PFSK-1 (cell line): ENCODE measurements around the gene NPSR1.

Source experiments
- REST ChIP-seq, 2 experiments: IDR thresholded peaks; 2 replicates each; pipeline versions ENCODE4 v1.6.1 to v1.8.0; 2011 to 2012; ENCODE audit warnings: low read depth in 2 of 2, low read length in 2 of 2, control low read depth in 1 of 2, inconsistent platforms in 1 of 2, mild to moderate bottlenecking in 1 of 2, moderate library complexity in 1 of 2; ENCODE audit not compliant: insufficient read depth in 1 of 2
- SIN3A ChIP-seq: IDR thresholded peaks from 2 replicates; pipeline ENCODE4 v1.6.1; 2012; ENCODE audit warnings: mild to moderate bottlenecking, low read length, moderate library complexity, borderline replicate concordance; ENCODE audit not compliant: insufficient read depth

DNA sequence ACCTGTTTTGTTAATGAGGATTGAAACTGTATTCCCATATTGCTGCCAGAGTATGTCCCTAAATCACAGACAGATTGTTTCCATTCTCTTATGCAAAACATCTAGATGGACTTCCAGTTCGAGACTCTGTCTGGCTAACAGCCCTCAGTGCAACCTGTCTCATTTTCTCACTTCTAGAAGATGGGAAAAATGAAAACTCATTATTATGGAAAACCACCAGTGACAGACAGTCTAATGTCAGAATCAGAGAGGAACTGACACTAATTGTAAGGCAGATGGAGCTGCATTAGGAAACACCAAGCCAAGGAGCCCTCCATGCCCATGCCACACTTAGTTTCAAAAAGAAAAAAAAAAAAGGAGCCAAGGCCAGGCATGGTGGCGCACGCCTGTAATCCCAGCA lies 61.6 kb downstream of the NPSR1 start:
- TF ChIP-seq REST (IDR thresholded peaks at IDR 0.05; ENCODE audit: insufficient read depth in 1 of 2, low read depth in 2 of 2, low read length in 2 of 2) = no peak
- TF ChIP-seq SIN3A = no peak
